ENCODE measurements around the gene GJD2.

DNA sequence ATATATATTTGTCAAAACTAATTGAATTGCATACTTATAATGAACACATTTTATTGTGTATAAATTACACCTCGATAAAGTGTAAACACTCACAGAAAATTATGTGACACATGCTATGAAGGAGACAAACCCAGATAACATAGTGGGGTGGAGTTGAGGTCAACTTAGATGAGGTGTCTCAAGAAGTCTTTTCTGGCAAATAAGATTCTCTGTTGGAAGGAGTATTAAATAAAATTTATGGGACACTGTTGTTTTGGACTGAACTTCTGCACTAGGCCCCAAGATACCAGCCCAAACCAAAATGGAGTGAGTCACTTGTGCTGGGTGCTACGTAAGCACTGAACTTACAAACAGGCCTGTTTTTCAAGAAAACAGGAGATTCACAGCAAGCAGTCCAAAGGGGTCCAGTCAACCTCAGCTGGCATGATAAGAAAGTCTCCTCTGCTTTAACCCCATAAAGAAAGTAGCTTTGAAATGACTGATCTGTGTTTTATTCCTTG is 21.9 kb upstream of the GJD2 start:
- TF ChIP-seq, protein P1, sequence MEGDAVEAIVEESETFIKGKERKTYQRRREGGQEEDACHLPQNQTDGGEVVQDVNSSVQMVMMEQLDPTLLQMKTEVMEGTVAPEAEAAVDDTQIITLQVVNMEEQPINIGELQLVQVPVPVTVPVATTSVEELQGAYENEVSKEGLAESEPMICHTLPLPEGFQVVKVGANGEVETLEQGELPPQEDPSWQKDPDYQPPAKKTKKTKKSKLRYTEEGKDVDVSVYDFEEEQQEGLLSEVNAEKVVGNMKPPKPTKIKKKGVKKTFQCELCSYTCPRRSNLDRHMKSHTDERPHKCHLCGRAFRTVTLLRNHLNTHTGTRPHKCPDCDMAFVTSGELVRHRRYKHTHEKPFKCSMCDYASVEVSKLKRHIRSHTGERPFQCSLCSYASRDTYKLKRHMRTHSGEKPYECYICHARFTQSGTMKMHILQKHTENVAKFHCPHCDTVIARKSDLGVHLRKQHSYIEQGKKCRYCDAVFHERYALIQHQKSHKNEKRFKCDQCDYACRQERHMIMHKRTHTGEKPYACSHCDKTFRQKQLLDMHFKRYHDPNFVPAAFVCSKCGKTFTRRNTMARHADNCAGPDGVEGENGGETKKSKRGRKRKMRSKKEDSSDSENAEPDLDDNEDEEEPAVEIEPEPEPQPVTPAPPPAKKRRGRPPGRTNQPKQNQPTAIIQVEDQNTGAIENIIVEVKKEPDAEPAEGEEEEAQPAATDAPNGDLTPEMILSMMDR (IDR thresholded peaks at IDR 0.05), result no peak
- TF ChIP-seq POLR2A (IDR thresholded peaks at IDR 0.05), result no peak
